GM23248 (cell line): Measurements from ENCODE around the gene CHRM4. TPM values are rescaled to one million over a fixed set of nuclear protein-coding genes. Genes with fewer than 3 reads are reported as not detected.

Experiments
- DNase-seq: peaks from one replicate; pipeline ENCODE4 v3.0.0-alpha.2; 2015
- H2AFZ ChIP-seq: fragments of 200-600 bp; sonication (generic); 2 replicates; pipeline ENCODE4 v1.6.1; 2016; ENCODE audit warnings: antibody characterized with exemption
- H3F3A ChIP-seq: fragments of 200-600 bp; sonication (generic); 2 replicates; pipeline ENCODE4 v1.6.1; 2016; ENCODE audit warnings: mild to moderate bottlenecking, antibody characterized with exemption, mixed run types; ENCODE audit not compliant: insufficient read depth
- H3K27ac ChIP-seq: fragments of 200-600 bp; sonication (generic); 2 replicates; pipeline ENCODE4 v1.5.1; 2016; ENCODE audit warnings: mild to moderate bottlenecking
- H3K27me3 ChIP-seq: fragments of 200-600 bp; sonication (generic); replicated peaks from 2 replicates; pipeline ENCODE4 v1.6.1; 2016; ENCODE audit warnings: mild to moderate bottlenecking; ENCODE audit not compliant: insufficient read depth
- H3K36me3 ChIP-seq: fragments of 200-600 bp; sonication (generic); 2 replicates; pipeline ENCODE4 v1.6.1; 2016; ENCODE audit warnings: low read depth, mild to moderate bottlenecking
- H3K4me1 ChIP-seq: fragments of 200-600 bp; sonication (generic); 2 replicates; pipeline ENCODE4 v1.6.1; 2016; ENCODE audit warnings: mild to moderate bottlenecking; ENCODE audit not compliant: insufficient read depth
- H3K4me2 ChIP-seq: fragments of 200-600 bp; sonication (generic); one replicate; pipeline ENCODE4 v1.6.1; 2016; ENCODE audit warnings: mild to moderate bottlenecking; ENCODE audit not compliant: unreplicated experiment
- H3K4me3 ChIP-seq: fragments of 200-600 bp; sonication (generic); 2 replicates; pipeline ENCODE4 v1.5.1; 2016; ENCODE audit warnings: mild to moderate bottlenecking
- H3K79me2 ChIP-seq: fragments of 200-600 bp; sonication (generic); 2 replicates; pipeline ENCODE4 v1.6.1; 2016; ENCODE audit warnings: mild to moderate bottlenecking; ENCODE audit not compliant: insufficient read depth
- H3K9ac ChIP-seq: fragments of 200-600 bp; sonication (generic); 2 replicates; pipeline ENCODE4 v1.6.1; 2016; ENCODE audit warnings: mild to moderate bottlenecking
- H3K9me2 ChIP-seq: fragments of 200-600 bp; sonication (generic); 2 replicates; pipeline ENCODE4 v1.6.1; 2016; ENCODE audit warnings: mixed run types, mild to moderate bottlenecking, moderate library complexity; ENCODE audit not compliant: insufficient read depth
- H3K9me3 ChIP-seq: fragments of 200-600 bp; sonication (generic); one replicate; pipeline ENCODE4 v1.6.1; 2017; ENCODE audit warnings: low read depth
- H4K20me1 ChIP-seq: fragments of 200-600 bp; sonication (generic); 2 replicates; pipeline ENCODE4 v1.6.0; 2016; ENCODE audit not compliant: insufficient read depth
- EZH2 ChIP-seq: fragments of 200-600 bp; sonication (generic); IDR thresholded peaks from 2 replicates; pipeline ENCODE4 v1.6.1; 2018; ENCODE audit warnings: antibody characterized with exemption, mild to moderate bottlenecking; ENCODE audit not compliant: insufficient read depth, poor library complexity, severe bottlenecking
- EZH2phosphoT487 ChIP-seq: fragments of 200-600 bp; sonication (generic); IDR thresholded peaks from 2 replicates; pipeline ENCODE4 v1.6.1; 2018; ENCODE audit warnings: antibody characterized with exemption, moderate library complexity, mild to moderate bottlenecking, low read depth; ENCODE audit not compliant: insufficient read depth
- WGBS, 2 experiments: methylation state at CpG; one replicate each; pipeline ENCODE4 v1.1.6; 2015 to 2017; ENCODE audit warnings: low lambda C conversion rate in 2 of 2, low coverage in 1 of 2; ENCODE audit errors: missing lambda C conversion rate in 2 of 2; 5-methylcytosine and 5-hydroxymethylcytosine counted together
- in situ Hi-C: fragments of 300-500 bp; cut with MboI; formaldehyde crosslinking; loops from 2 replicates; pipeline ENCODE4 v1.15.0; 2020
- polyA plus RNA-seq: library from polyadenylated mRNA; unstranded; fragments of >200 nt; fragmentation: Nextera tagmentation; extraction: Ambion mirVana; gene quantifications from 2 replicates; pipeline ENCODE4 v1.2.1, GENCODE V29; 2016
- total RNA-seq: library from RNA; depleted of rRNA; stranded (reverse); fragments of >200 nt; shearing (Covaris generic); gene quantifications from 2 replicates; pipeline ENCODE4 v1.2.3, GENCODE V29; 2014

CHRM4 gene
- total and polyA plus RNA-seq, 2 experiments from 2014 or later, result not detected

DNA sequence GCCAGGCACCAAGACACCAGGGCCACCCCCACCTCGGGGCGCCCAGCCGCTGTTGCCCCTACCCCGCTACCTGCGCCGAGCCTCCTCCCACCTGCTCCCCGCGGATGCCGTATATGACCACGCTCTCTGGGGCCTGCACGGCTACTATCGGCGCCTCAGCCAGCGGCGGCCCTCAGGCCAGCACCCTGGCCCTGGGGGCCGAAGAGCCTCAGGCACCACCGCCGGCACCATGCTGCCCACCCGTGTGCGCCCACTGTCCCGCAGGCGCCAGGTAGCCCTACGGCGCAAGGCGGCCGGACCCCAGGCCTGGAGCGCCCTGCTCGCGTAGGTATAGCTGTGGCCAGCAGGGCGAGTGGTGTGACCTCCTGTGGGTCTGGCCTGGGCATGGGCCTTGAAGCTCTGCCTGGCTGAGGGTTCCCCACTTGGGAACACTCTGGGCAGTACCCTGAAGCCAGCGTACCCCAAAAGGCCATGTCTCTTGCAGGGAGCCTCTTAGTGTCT is 24.9 kb downstream of the CHRM4 start:
- in situ Hi-C loops, result no loop called here
- H3K9me3 ChIP-seq, result no peaks in the 10 kb centered on the region
- no peaks in the 10 kb centered on the region for H3K36me3 ChIP-seq
- no peaks in the 10 kb centered on the region for H4K20me1 ChIP-seq
- H3K27ac ChIP-seq, result no peak overlapping the region
- H3K4me2 ChIP-seq, result no peak overlapping the region
- H3K4me3 ChIP-seq, result no peak overlapping the region
- peaks cover 28% of the 10 kb centered on the region for H3K79me2 ChIP-seq
- DNase-seq, result no peak
- no peaks in the 10 kb centered on the region for H3K27me3 ChIP-seq
- H2AFZ ChIP-seq, result no peak overlapping the region
- TF ChIP-seq EZH2phosphoT487, result no peak
- no peak for TF ChIP-seq EZH2
- H3K9me2 ChIP-seq, result no peaks in the 10 kb centered on the region
- 92% methylated on average over 29 to 31 of the region's 31 CpGs for WGBS, 2 experiments
- H3F3A ChIP-seq, result no peaks in the 10 kb centered on the region
- no peak overlapping the region for H3K9ac ChIP-seq
- peaks cover 21% of the 10 kb centered on the region for H3K4me1 ChIP-seq

- Histone ChIP-seq H3F3A (no peaks in the 10 kb centered on the region), H3K4me3 (no peak overlapping the region), H2AFZ (no peak overlapping the region), H3K4me2 (no peak overlapping the region), H3K27me3 (no peaks in the 10 kb centered on the region), H3K27ac (no peak overlapping the region), H3K9me3 (no peaks in the 10 kb centered on the region), H3K4me1 (peaks cover 25% of the 10 kb centered on the region), H3K9ac (no peak overlapping the region), H3K79me2 (peaks cover 30% of the 10 kb centered on the region), H3K9me2 (no peaks in the 10 kb centered on the region), H3K36me3 (no peaks in the 10 kb centered on the region), H4K20me1 (no peaks in the 10 kb centered on the region)
- in situ Hi-C loops, result no loop called here
- WGBS, 2 experiments, result 91 to 97% methylated on average over 15 to 21 of the region's 22 CpGs
- no peak for TF ChIP-seq EZH2
- TF ChIP-seq EZH2phosphoT487, result no peak
- no peak for DNase-seq
These were observed 25.3 kb downstream of the CHRM4 start for GRCh38 chr11:46366260-46366659.

GRCh38 chr11:46364791-46365190 is 26.8 kb downstream of the CHRM4 start:
- no peak overlapping the region for H3K4me2 ChIP-seq
- H3K9me3 ChIP-seq, result no peaks in the 10 kb centered on the region
- DNase-seq, result no peak
- no peaks in the 10 kb centered on the region for H3K27me3 ChIP-seq
- peaks cover 12% of the 10 kb centered on the region; the same call in 1 of the 2 replicates for H3F3A ChIP-seq
- 70 to 79% methylated on average over 3 of the region's 3 CpGs for WGBS, 2 experiments
- no peak for TF ChIP-seq EZH2
- no peak for TF ChIP-seq EZH2phosphoT487
- H4K20me1 ChIP-seq, result no peaks in the 10 kb centered on the region
- no peak overlapping the region for H3K27ac ChIP-seq
- H3K4me1 ChIP-seq, result peaks cover 32% of the 10 kb centered on the region
- in situ Hi-C loops, result no loop called here
- H2AFZ ChIP-seq, result no peak overlapping the region
- H3K79me2 ChIP-seq, result peaks cover 42% of the 10 kb centered on the region
- H3K4me3 ChIP-seq, result no peak overlapping the region
- H3K36me3 ChIP-seq, result no peaks in the 10 kb centered on the region
- no peaks in the 10 kb centered on the region for H3K9me2 ChIP-seq
- no peak overlapping the region for H3K9ac ChIP-seq

DNA sequence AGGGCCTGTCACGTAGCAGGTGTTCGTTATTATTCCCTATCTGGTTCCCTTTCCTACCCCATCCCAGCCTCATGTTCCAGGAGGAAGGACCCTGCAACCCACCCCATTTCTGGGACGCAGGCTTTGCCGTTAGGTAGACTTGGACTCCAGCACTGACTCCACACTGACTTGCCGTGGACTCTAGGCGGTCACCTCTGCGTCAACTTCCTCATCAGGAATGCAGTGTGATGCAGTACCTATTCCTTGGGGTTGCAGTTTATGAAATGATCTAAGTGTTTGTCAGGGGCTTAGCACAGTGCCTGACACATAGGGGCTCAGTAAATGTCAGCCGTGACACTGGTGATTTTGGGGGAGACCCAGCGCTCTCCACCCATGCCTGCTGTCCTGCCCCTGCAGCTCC is 27.5 kb downstream of the CHRM4 start:
- peak; percentile 54 for DNase-seq
- H3K27ac ChIP-seq, result peak overlapping the region; percentile 65
- no peak overlapping the region for H3K4me3 ChIP-seq
- peak overlapping the region; percentile 74 for H3K9ac ChIP-seq
- in situ Hi-C loops, result no loop called here
- H3K9me2 ChIP-seq, result no peaks in the 10 kb centered on the region
- no peaks in the 10 kb centered on the region for H4K20me1 ChIP-seq
- peaks cover 12% of the 10 kb centered on the region; the same call in 1 of the 2 replicates for H3F3A ChIP-seq
- peaks cover 32% of the 10 kb centered on the region for H3K4me1 ChIP-seq
- H3K27me3 ChIP-seq, result no peaks in the 10 kb centered on the region
- TF ChIP-seq EZH2 (no peak), EZH2phosphoT487 (no peak)
- no peaks in the 10 kb centered on the region for H3K36me3 ChIP-seq
- H2AFZ ChIP-seq, result no peak overlapping the region
- H3K79me2 ChIP-seq, result peaks cover 44% of the 10 kb centered on the region
- 55% methylated on average over 9 of the region's 9 CpGs for WGBS, 2 experiments
- no peaks in the 10 kb centered on the region for H3K9me3 ChIP-seq
- no peak overlapping the region for H3K4me2 ChIP-seq
